Measurements from ENCODE around the gene HOXB4. TPM values are rescaled to one million over a fixed set of nuclear protein-coding genes. Genes with fewer than 3 reads are reported as not detected.

HOXB4 gene
- total and polyA plus RNA-seq, 2 donors (not counting 1 experiment from before 2014, with no cell fraction given): 3.8 to 8.9 TPM

GRCh38 chr17:48544349-48545021 lies 33.7 kb downstream of the HOXB4 start:
- H3K4me2 ChIP-seq (ENCODE audit: extremely low read depth, insufficient read depth, low read length): no peak overlapping the region
- no peaks in the 10 kb centered on the region for H3K27me3 ChIP-seq (ENCODE audit: control insufficient read depth, insufficient read depth, low read length)
- DNase-seq (ENCODE audit: low read depth in 2 of 2): peak; percentile 94 to 98
- H4K20me1 ChIP-seq (ENCODE audit: control insufficient read depth, extremely low read depth, insufficient read depth, low read length): no peaks in the 10 kb centered on the region
- H3K9ac ChIP-seq (ENCODE audit: insufficient read depth, low read length): peak overlapping the region; percentile 90
- H3K4me1 ChIP-seq (ENCODE audit: control insufficient read depth, extremely low read depth, insufficient read depth, low read length): peaks cover 32% of the 10 kb centered on the region
- peak overlapping the region; percentile 89 to 99 (median 90) for H3K4me3 ChIP-seq (replicated peaks in 1 of 4; ENCODE audit: control extremely low read depth in 1 of 4, insufficient read depth in 1 of 4, low read depth in 3 of 4, low read length in 4 of 4)
- no peak overlapping the region for H2AFZ ChIP-seq (ENCODE audit: low read length)
- H3K27ac ChIP-seq (ENCODE audit: insufficient read depth, low read length): peak overlapping the region; percentile 97
- TF ChIP-seq EZH2 (IDR thresholded peaks at IDR 0.05; ENCODE audit: low read length, missing control alignments) (no peak), CTCF (conservative IDR thresholded peaks at IDR 0.05 in 1 of 2, IDR thresholded peaks at IDR 0.05 in 1 of 2; ENCODE audit: low read depth in 1 of 2, low read length in 2 of 2) (no peak)
- peaks cover 91% of the 10 kb centered on the region for H3K79me2 ChIP-seq (ENCODE audit: control insufficient read depth, insufficient read depth, low read length)
- no peaks in the 10 kb centered on the region for H3K9me3 ChIP-seq (ENCODE audit: control insufficient read depth, insufficient read depth, low read depth, low read length)
- H3K36me3 ChIP-seq (ENCODE audit: control insufficient read depth, insufficient read depth, low read length): peaks cover 10% of the 10 kb centered on the region

GRCh38 chr17:48543854-48544348 lies 34.2 kb downstream of the HOXB4 start:
- Histone ChIP-seq H3K9ac (ENCODE audit: insufficient read depth, low read length) (peak overlapping the region; percentile 90), H4K20me1 (ENCODE audit: control insufficient read depth, extremely low read depth, insufficient read depth, low read length) (no peaks in the 10 kb centered on the region), H3K4me3 (replicated peaks in 1 of 4; ENCODE audit: control extremely low read depth in 1 of 4, insufficient read depth in 1 of 4, low read depth in 3 of 4, low read length in 4 of 4) (peak overlapping the region; percentile 89 to 99 (median 90)), H2AFZ (ENCODE audit: low read length) (no peak overlapping the region), H3K27ac (ENCODE audit: insufficient read depth, low read length) (peak overlapping the region; percentile 97), H3K36me3 (ENCODE audit: control insufficient read depth, insufficient read depth, low read length) (peaks cover 8% of the 10 kb centered on the region), H3K4me1 (ENCODE audit: control insufficient read depth, extremely low read depth, insufficient read depth, low read length) (peaks cover 31% of the 10 kb centered on the region), H3K4me2 (ENCODE audit: extremely low read depth, insufficient read depth, low read length) (peak overlapping the region; percentile 20), H3K79me2 (ENCODE audit: control insufficient read depth, insufficient read depth, low read length) (peaks cover 87% of the 10 kb centered on the region), H3K9me3 (ENCODE audit: control insufficient read depth, insufficient read depth, low read depth, low read length) (no peaks in the 10 kb centered on the region), H3K27me3 (ENCODE audit: control insufficient read depth, insufficient read depth, low read length) (no peaks in the 10 kb centered on the region)
- TF ChIP-seq CTCF (conservative IDR thresholded peaks at IDR 0.05 in 1 of 2, IDR thresholded peaks at IDR 0.05 in 1 of 2; ENCODE audit: low read depth in 1 of 2, low read length in 2 of 2) (no peak), EZH2 (IDR thresholded peaks at IDR 0.05; ENCODE audit: low read length, missing control alignments) (no peak)
- no peak for DNase-seq (ENCODE audit: low read depth in 2 of 2)

- TF ChIP-seq CTCF (conservative IDR thresholded peaks at IDR 0.05 in 1 of 2, IDR thresholded peaks at IDR 0.05 in 1 of 2; ENCODE audit: low read depth in 1 of 2, low read length in 2 of 2): no peak
- no peak for TF ChIP-seq EZH2 (IDR thresholded peaks at IDR 0.05; ENCODE audit: low read length, missing control alignments)
- Histone ChIP-seq H3K27me3 (ENCODE audit: control insufficient read depth, insufficient read depth, low read length) (no peaks in the 10 kb centered on the region), H3K27ac (ENCODE audit: insufficient read depth, low read length) (peak overlapping the region; percentile 97), H3K79me2 (ENCODE audit: control insufficient read depth, insufficient read depth, low read length) (peaks cover 81% of the 10 kb centered on the region), H3K36me3 (ENCODE audit: control insufficient read depth, insufficient read depth, low read length) (peaks cover 8% of the 10 kb centered on the region), H3K4me1 (ENCODE audit: control insufficient read depth, extremely low read depth, insufficient read depth, low read length) (peaks cover 32% of the 10 kb centered on the region), H3K4me2 (ENCODE audit: extremely low read depth, insufficient read depth, low read length) (peak overlapping the region; percentile 80), H3K9me3 (ENCODE audit: control insufficient read depth, insufficient read depth, low read depth, low read length) (no peaks in the 10 kb centered on the region), H3K9ac (ENCODE audit: insufficient read depth, low read length) (peak overlapping the region; percentile 90), H4K20me1 (ENCODE audit: control insufficient read depth, extremely low read depth, insufficient read depth, low read length) (no peaks in the 10 kb centered on the region), H2AFZ (ENCODE audit: low read length) (no peak overlapping the region), H3K4me3 (replicated peaks in 1 of 4; ENCODE audit: control extremely low read depth in 1 of 4, insufficient read depth in 1 of 4, low read depth in 3 of 4, low read length in 4 of 4) (peak overlapping the region; percentile 89 to 99 (median 90))
- peak in 1 of 2 donors; percentile 62 for DNase-seq (ENCODE audit: low read depth in 2 of 2)
Observed at GRCh38 chr17:48543107-48543853, 34.9 kb downstream of the HOXB4 start.
